ENCODE measurements around the gene TMCC3.

DNA sequence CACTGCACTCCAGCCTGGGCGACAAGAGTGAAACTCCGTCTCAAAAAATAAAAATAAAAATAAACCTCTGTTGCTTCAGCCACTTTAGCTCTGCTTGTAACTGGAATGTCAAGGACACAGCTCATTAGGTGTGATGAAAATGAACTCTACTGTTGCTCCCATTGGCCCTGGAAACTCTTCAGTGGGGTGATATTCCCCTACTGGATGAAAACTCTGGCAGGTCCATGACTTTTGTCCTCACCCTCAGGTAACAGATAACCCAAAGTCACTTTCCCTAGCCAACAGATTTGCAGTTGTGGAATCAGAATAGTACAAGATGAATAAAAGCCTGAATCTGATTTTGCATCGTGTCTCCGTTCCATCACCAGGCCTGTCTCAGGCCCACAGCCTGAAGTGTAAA is 98.5 kb downstream of the TMCC3 start:
- TF ChIP-seq CTCF (IDR thresholded peaks at IDR 0.05; ENCODE audit: low read length), result no peak
- TF ChIP-seq EZH2 (optimal IDR thresholded peaks at IDR 0.05; ENCODE audit: low read depth, low read length), result no peak

Measured in MM.1S (cell line).